Activated naive CD4-positive, alpha-beta T cell treated with anti-CD3 and anti-CD28 coated beads, Interleukin-2, amount 50 U/mL, for 24 hours (primary cell): ENCODE data around the gene OR51M1.

Source experiments
- H3K27ac Mint-ChIP-seq: one replicate; pipeline ENCODE4 v1.8.0; 2021; ENCODE audit warnings: mild to moderate bottlenecking, mixed read lengths
- H3K27me3 Mint-ChIP-seq: one replicate; pipeline ENCODE4 v1.8.0; 2021; ENCODE audit warnings: mixed read lengths
- H3K36me3 Mint-ChIP-seq: one replicate; pipeline ENCODE4 v1.8.0; 2021; ENCODE audit warnings: mixed read lengths
- H3K4me1 Mint-ChIP-seq: one replicate; pipeline ENCODE4 v1.8.0; 2021; ENCODE audit warnings: mixed read lengths
- H3K4me3 Mint-ChIP-seq: one replicate; pipeline ENCODE4 v1.8.0; 2021; ENCODE audit warnings: mild to moderate bottlenecking, mixed read lengths
- H3K9me3 Mint-ChIP-seq: one replicate; pipeline ENCODE4 v1.8.0; 2021; ENCODE audit warnings: mixed read lengths

Gene OR51M1

GRCh38 chr11:5366856-5367255 lies 16.8 kb upstream of the OR51M1 start:
- H3K9me3 Mint-ChIP-seq = no peaks in the 10 kb centered on the region
- no peaks in the 10 kb centered on the region for H3K4me1 Mint-ChIP-seq
- H3K36me3 Mint-ChIP-seq = no peaks in the 10 kb centered on the region
- no peak overlapping the region for H3K4me3 Mint-ChIP-seq
- H3K27me3 Mint-ChIP-seq = peaks cover 4% of the 10 kb centered on the region
- H3K27ac Mint-ChIP-seq = no peak overlapping the region

- no peak overlapping the region for H3K27ac Mint-ChIP-seq
- no peak overlapping the region for H3K4me3 Mint-ChIP-seq
- no peaks in the 10 kb centered on the region for H3K4me1 Mint-ChIP-seq
- no peaks in the 10 kb centered on the region for H3K36me3 Mint-ChIP-seq
- H3K27me3 Mint-ChIP-seq = peaks cover 5% of the 10 kb centered on the region
- H3K9me3 Mint-ChIP-seq = no peaks in the 10 kb centered on the region
Measured at GRCh38 chr11:5367448-5368074, 16.1 kb upstream of the OR51M1 start.

- Mint-ChIP-seq H3K27ac (no peak overlapping the region), H3K27me3 (peaks cover 8% of the 10 kb centered on the region)
Measured at GRCh38 chr11:5368502-5369043, 15.0 kb upstream of the OR51M1 start.

GRCh38 chr11:5369789-5370188 lies 13.8 kb upstream of the OR51M1 start:
- Mint-ChIP-seq H3K9me3 (no peaks in the 10 kb centered on the region), H3K4me3 (no peak overlapping the region), H3K36me3 (no peaks in the 10 kb centered on the region), H3K4me1 (no peaks in the 10 kb centered on the region), H3K27ac (no peak overlapping the region), H3K27me3 (peaks cover 8% of the 10 kb centered on the region)

More at GRCh38 chr11:5368502-5369043, 15.0 kb upstream of the OR51M1 start:
- Mint-ChIP-seq H3K4me1 (no peaks in the 10 kb centered on the region), H3K9me3 (no peaks in the 10 kb centered on the region), H3K4me3 (no peak overlapping the region), H3K36me3 (no peaks in the 10 kb centered on the region)

- Mint-ChIP-seq H3K9me3 (peaks cover 5% of the 10 kb centered on the region), H3K4me3 (no peak overlapping the region), H3K4me1 (no peaks in the 10 kb centered on the region), H3K27ac (no peak overlapping the region), H3K36me3 (no peaks in the 10 kb centered on the region), H3K27me3 (peaks cover 6% of the 10 kb centered on the region)
Measured at GRCh38 chr11:5380740-5381342, 2.8 kb upstream of the OR51M1 start.

- H3K36me3 Mint-ChIP-seq = no peaks in the 10 kb centered on the region
- H3K9me3 Mint-ChIP-seq = no peaks in the 10 kb centered on the region
- no peak overlapping the region for H3K27ac Mint-ChIP-seq
Measured at GRCh38 chr11:5384335-5384734, 723 bp downstream of the OR51M1 start.

GRCh38 chr11:5390210-5390609 lies 6.6 kb downstream of the OR51M1 start:
- H3K9me3 Mint-ChIP-seq = no peaks in the 10 kb centered on the region
- H3K36me3 Mint-ChIP-seq = no peaks in the 10 kb centered on the region
- H3K27me3 Mint-ChIP-seq = no peaks in the 10 kb centered on the region
- H3K4me3 Mint-ChIP-seq = no peak overlapping the region
- H3K27ac Mint-ChIP-seq = no peak overlapping the region
- H3K4me1 Mint-ChIP-seq = no peaks in the 10 kb centered on the region

More at GRCh38 chr11:5384335-5384734, 723 bp downstream of the OR51M1 start:
- peaks cover 6% of the 10 kb centered on the region for H3K27me3 Mint-ChIP-seq
- no peaks in the 10 kb centered on the region for H3K4me1 Mint-ChIP-seq
- H3K4me3 Mint-ChIP-seq = no peak overlapping the region

- H3K4me3 Mint-ChIP-seq = no peak overlapping the region
- H3K4me1 Mint-ChIP-seq = no peaks in the 10 kb centered on the region
- H3K27me3 Mint-ChIP-seq = no peaks in the 10 kb centered on the region
- H3K27ac Mint-ChIP-seq = no peak overlapping the region
- H3K36me3 Mint-ChIP-seq = no peaks in the 10 kb centered on the region
- H3K9me3 Mint-ChIP-seq = no peaks in the 10 kb centered on the region
Measured at GRCh38 chr11:5394091-5394490, 10.5 kb downstream of the OR51M1 start.

- Mint-ChIP-seq H3K9me3 (peaks cover 6% of the 10 kb centered on the region), H3K27ac (no peak overlapping the region), H3K4me1 (no peaks in the 10 kb centered on the region), H3K36me3 (no peaks in the 10 kb centered on the region), H3K4me3 (no peak overlapping the region), H3K27me3 (no peaks in the 10 kb centered on the region)
Measured at GRCh38 chr11:5398936-5399335, 15.3 kb downstream of the OR51M1 start.

GRCh38 chr11:5405173-5405572 lies 21.6 kb downstream of the OR51M1 start:
- Mint-ChIP-seq H3K4me3 (no peak overlapping the region), H3K4me1 (no peaks in the 10 kb centered on the region), H3K36me3 (no peaks in the 10 kb centered on the region), H3K27me3 (peaks cover 12% of the 10 kb centered on the region), H3K27ac (no peak overlapping the region), H3K9me3 (peaks cover 6% of the 10 kb centered on the region)

GRCh38 chr11:5420993-5421392 lies 37.4 kb downstream of the OR51M1 start:
- Mint-ChIP-seq H3K36me3 (no peaks in the 10 kb centered on the region), H3K27ac (no peak overlapping the region), H3K4me3 (no peak overlapping the region), H3K27me3 (peaks cover 10% of the 10 kb centered on the region), H3K4me1 (no peaks in the 10 kb centered on the region), H3K9me3 (no peaks in the 10 kb centered on the region)

- Mint-ChIP-seq H3K4me1 (no peaks in the 10 kb centered on the region), H3K27ac (no peak within 1 kb of the TSS), H3K9me3 (no peaks in the 10 kb centered on the region), H3K27me3 (peaks cover 11% of the 10 kb centered on the region), H3K4me3 (no peak within 1 kb of the TSS), H3K36me3 (no peaks in the 10 kb centered on the region)
Measured at GRCh38 chr11:5421811-5422210, 38.2 kb downstream of the OR51M1 start, which contains the start of gene OR51Q1. Gene OR51Q1 (plus strand): TSS chr11:5422111. CDS start chr11:5422201, 90 bp downstream.

GRCh38 chr11:5423131-5423530 lies 39.5 kb downstream of the OR51M1 start:
- no peaks in the 10 kb centered on the region for H3K36me3 Mint-ChIP-seq
- no peak overlapping the region for H3K4me3 Mint-ChIP-seq
- H3K27ac Mint-ChIP-seq = no peak overlapping the region
- peaks cover 15% of the 10 kb centered on the region for H3K27me3 Mint-ChIP-seq
- no peaks in the 10 kb centered on the region for H3K9me3 Mint-ChIP-seq
- no peaks in the 10 kb centered on the region for H3K4me1 Mint-ChIP-seq

- no peak within 1 kb of the TSS for H3K27ac Mint-ChIP-seq
- H3K4me3 Mint-ChIP-seq = no peak within 1 kb of the TSS
- no peaks in the 10 kb centered on the region for H3K36me3 Mint-ChIP-seq
- peaks cover 15% of the 10 kb centered on the region for H3K27me3 Mint-ChIP-seq
- H3K4me1 Mint-ChIP-seq = no peaks in the 10 kb centered on the region
- H3K9me3 Mint-ChIP-seq = no peaks in the 10 kb centered on the region
Measured at GRCh38 chr11:5441414-5441813, 57.8 kb downstream of the OR51M1 start, which contains the start of gene OR51I1. Gene OR51I1 (minus strand): TSS chr11:5441514. CDS start chr11:5441514, 0 bp downstream.
